Measurements from ENCODE around the gene NF1. TPM values are rescaled to one million over a fixed set of nuclear protein-coding genes. Genes with fewer than 3 reads are reported as not detected.
A peak's percentile ranks its signal among the peaks of the same experiment; 100 is the strongest.

Gene NF1
- polyA plus RNA-seq, 3 donors = 1.2 to 7.4 (median 2.1) TPM

DNA sequence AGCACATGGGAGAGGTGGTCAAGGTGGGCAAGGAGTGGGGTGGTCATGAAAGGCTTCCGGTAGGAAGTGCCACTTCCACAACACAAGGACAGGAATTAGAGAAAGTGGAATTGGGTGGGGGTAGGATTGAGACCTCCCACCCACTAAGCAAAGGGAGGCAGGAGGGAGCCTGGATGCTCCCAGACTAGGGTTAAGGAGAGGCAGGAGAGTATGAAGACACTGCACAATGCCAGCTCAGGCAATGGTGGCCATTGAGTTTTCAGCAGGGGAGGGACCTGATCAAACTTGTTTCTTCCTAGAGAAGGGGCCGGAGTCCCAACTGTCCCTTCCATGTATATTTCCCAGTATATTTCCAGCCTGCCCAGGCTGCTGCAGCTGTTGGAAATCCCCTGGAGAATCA, 293.6 kb downstream of the NF1 start:
- no peak for DNase-seq
- H3K36me3 ChIP-seq (replicated peaks in 1 of 2; ENCODE audit: control insufficient read depth in 1 of 2, insufficient read depth in 2 of 2, low read length in 2 of 2) = no peaks in the 10 kb centered on the region
- H3K79me2 ChIP-seq (ENCODE audit: insufficient read depth, low read length) = no peaks in the 10 kb centered on the region
- H3K27ac Mint-ChIP-seq = no peak overlapping the region
- peaks cover 45 to 57% (median 46%) of the 10 kb centered on the region in 3 donors for H3K27me3 Mint-ChIP-seq (ENCODE audit: low read depth in 3 of 3)
- no peak overlapping the region for H3K9ac ChIP-seq (ENCODE audit: insufficient read depth, low read length, poor library complexity, severe bottlenecking)
- intact Hi-C loops (cut with micrococcal nuclease) = loop anchor here in 1 of 2 donors (2.0 kb wide), 1 partner anchor 136 kb away; no protein-coding TSS in a partner anchor
- no peak overlapping the region for H3K4me2 ChIP-seq (replicated peaks; ENCODE audit: extremely low read depth, low read length, poor library complexity, severe bottlenecking)
- no peaks in the 10 kb centered on the region for H3K9me3 ChIP-seq (replicated peaks in 1 of 2; ENCODE audit: control insufficient read depth in 1 of 2, insufficient read depth in 1 of 2, low read length in 2 of 2)
- TF ChIP-seq, protein P1, sequence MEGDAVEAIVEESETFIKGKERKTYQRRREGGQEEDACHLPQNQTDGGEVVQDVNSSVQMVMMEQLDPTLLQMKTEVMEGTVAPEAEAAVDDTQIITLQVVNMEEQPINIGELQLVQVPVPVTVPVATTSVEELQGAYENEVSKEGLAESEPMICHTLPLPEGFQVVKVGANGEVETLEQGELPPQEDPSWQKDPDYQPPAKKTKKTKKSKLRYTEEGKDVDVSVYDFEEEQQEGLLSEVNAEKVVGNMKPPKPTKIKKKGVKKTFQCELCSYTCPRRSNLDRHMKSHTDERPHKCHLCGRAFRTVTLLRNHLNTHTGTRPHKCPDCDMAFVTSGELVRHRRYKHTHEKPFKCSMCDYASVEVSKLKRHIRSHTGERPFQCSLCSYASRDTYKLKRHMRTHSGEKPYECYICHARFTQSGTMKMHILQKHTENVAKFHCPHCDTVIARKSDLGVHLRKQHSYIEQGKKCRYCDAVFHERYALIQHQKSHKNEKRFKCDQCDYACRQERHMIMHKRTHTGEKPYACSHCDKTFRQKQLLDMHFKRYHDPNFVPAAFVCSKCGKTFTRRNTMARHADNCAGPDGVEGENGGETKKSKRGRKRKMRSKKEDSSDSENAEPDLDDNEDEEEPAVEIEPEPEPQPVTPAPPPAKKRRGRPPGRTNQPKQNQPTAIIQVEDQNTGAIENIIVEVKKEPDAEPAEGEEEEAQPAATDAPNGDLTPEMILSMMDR (IDR thresholded peaks at IDR 0.05) = no peak
- peak overlapping the region; percentile 35 to 40 for H3K4me3 Mint-ChIP-seq
- H3K36me3 Mint-ChIP-seq = peaks cover 0 to 5% of the 10 kb centered on the region in 2 donors
- H3K27ac ChIP-seq (ENCODE audit: low read depth in 1 of 2, low read length in 2 of 2) = no peak overlapping the region
- no CpG with 5 or more reads among the region's 2 CpGs for WGBS (ENCODE audit: insufficient coverage)
- H3K4me3 ChIP-seq (replicated peaks in 1 of 3; ENCODE audit: low read depth in 2 of 3, low read length in 3 of 3) = no peak overlapping the region
- H2AFZ ChIP-seq (ENCODE audit: insufficient read depth, low read depth, low read length, poor library complexity, severe bottlenecking) = no peak overlapping the region
- H3K27me3 ChIP-seq (ENCODE audit: control insufficient read depth in 2 of 2, insufficient read depth in 2 of 2, low read length in 2 of 2) = peaks cover 21 to 46% of the 10 kb centered on the region in 2 donors
- peaks cover 16% of the 10 kb centered on the region for H3K4me1 Mint-ChIP-seq
- H3K4me1 ChIP-seq (ENCODE audit: control insufficient read depth in 1 of 2, insufficient read depth in 2 of 2, low read length in 2 of 2) = peaks cover 10 to 14% of the 10 kb centered on the region in 2 donors
- no peaks in the 10 kb centered on the region for H4K20me1 ChIP-seq (ENCODE audit: insufficient read depth, low read length)
- H3K9me3 Mint-ChIP-seq = peaks cover 0 to 16% (median 7%) of the 10 kb centered on the region in 7 donors

DNA sequence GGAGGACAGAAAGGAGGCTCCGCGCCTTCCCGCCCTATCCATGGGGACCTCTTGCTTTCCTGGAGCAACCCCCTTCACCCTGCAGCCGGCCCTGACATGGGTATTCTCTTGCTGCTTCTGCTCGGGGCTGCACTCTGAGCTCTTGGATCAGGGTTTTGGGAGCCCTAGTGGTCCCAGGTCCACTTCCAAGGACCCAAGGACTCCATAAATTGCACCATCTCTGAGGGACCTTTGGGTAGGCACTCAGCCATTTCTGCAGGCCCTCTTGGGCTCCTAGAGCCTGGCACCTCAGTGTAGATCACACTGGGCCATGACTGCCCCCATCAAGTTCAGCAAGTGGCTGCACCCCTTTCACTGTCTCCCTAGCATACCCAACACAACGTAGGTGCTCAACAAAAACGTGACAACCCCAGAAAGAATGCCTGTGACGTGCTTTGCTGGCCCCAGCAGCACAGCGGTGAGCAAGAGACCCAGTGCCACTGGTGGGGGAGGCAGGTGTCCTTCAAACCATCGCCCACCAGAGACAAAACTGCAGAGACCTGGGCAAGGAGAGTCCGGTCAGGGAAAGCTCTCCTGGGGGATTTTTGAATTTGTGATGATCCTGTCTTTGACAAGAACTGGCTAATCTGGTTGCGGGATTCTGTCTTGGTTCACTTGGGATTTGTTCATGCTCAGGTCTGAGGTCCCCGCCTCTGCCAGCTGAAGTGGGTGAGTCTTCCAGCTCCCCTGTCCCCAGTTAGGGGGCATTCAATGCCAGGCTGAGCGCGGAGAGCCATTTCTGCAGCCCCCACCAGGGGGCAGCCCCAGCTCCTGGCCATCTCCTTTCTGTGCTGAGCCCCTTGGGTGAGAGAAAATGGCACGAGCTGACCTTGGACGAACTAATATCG, 294.2 kb downstream of the NF1 start:
- no peak overlapping the region for H3K4me3 ChIP-seq (replicated peaks in 1 of 3; ENCODE audit: low read depth in 2 of 3, low read length in 3 of 3)
- H3K27ac Mint-ChIP-seq = no peak overlapping the region
- intact Hi-C loops (cut with micrococcal nuclease) = loop anchor here in 1 of 2 donors (2.0 kb wide), 1 partner anchor 136 kb away; no protein-coding TSS in a partner anchor
- peaks cover 10 to 14% of the 10 kb centered on the region in 2 donors for H3K4me1 ChIP-seq (ENCODE audit: control insufficient read depth in 1 of 2, insufficient read depth in 2 of 2, low read length in 2 of 2)
- H3K9me3 ChIP-seq (replicated peaks in 1 of 2; ENCODE audit: control insufficient read depth in 1 of 2, insufficient read depth in 1 of 2, low read length in 2 of 2) = no peaks in the 10 kb centered on the region
- peak overlapping the region in 1 of 2 donors; percentile 39 for H3K4me3 Mint-ChIP-seq
- no peak overlapping the region for H3K9ac ChIP-seq (ENCODE audit: insufficient read depth, low read length, poor library complexity, severe bottlenecking)
- no peaks in the 10 kb centered on the region for H4K20me1 ChIP-seq (ENCODE audit: insufficient read depth, low read length)
- peaks cover 0 to 5% of the 10 kb centered on the region in 2 donors for H3K36me3 Mint-ChIP-seq
- peak; percentile 17 to 31 (median 25) for DNase-seq
- TF ChIP-seq, protein P1 (IDR thresholded peaks at IDR 0.05) = peak; percentile 84
- H3K9me3 Mint-ChIP-seq = peaks cover 0 to 16% (median 7%) of the 10 kb centered on the region in 7 donors
- no peaks in the 10 kb centered on the region for H3K36me3 ChIP-seq (replicated peaks in 1 of 2; ENCODE audit: control insufficient read depth in 1 of 2, insufficient read depth in 2 of 2, low read length in 2 of 2)
- peaks cover 51 to 63% (median 53%) of the 10 kb centered on the region in 3 donors for H3K27me3 Mint-ChIP-seq (ENCODE audit: low read depth in 3 of 3)
- peaks cover 16% of the 10 kb centered on the region for H3K4me1 Mint-ChIP-seq
- peaks cover 26 to 53% of the 10 kb centered on the region in 2 donors for H3K27me3 ChIP-seq (ENCODE audit: control insufficient read depth in 2 of 2, insufficient read depth in 2 of 2, low read length in 2 of 2)
- no peak overlapping the region for H3K4me2 ChIP-seq (replicated peaks; ENCODE audit: extremely low read depth, low read length, poor library complexity, severe bottlenecking)
- H2AFZ ChIP-seq (ENCODE audit: insufficient read depth, low read depth, low read length, poor library complexity, severe bottlenecking) = no peak overlapping the region
- WGBS (ENCODE audit: insufficient coverage) = 60% methylated on average over 16 of the region's 18 CpGs
- no peak overlapping the region for H3K27ac ChIP-seq (ENCODE audit: low read depth in 1 of 2, low read length in 2 of 2)
- H3K79me2 ChIP-seq (ENCODE audit: insufficient read depth, low read length) = no peaks in the 10 kb centered on the region
